GM12892 (cell line): ENCODE results near the gene ZNF827.

ENCODE experiments used
- POLR2A ChIP-seq: IDR thresholded peaks from 2 replicates; pipeline ENCODE4 v1.6.1; 2011; ENCODE audit warnings: low read depth, low read length, control low read depth
- TAF1 ChIP-seq: IDR thresholded peaks from 2 replicates; pipeline ENCODE4 v1.6.1; 2011; ENCODE audit warnings: low read depth, mild to moderate bottlenecking, control low read depth, low read length, borderline replicate concordance

DNA sequence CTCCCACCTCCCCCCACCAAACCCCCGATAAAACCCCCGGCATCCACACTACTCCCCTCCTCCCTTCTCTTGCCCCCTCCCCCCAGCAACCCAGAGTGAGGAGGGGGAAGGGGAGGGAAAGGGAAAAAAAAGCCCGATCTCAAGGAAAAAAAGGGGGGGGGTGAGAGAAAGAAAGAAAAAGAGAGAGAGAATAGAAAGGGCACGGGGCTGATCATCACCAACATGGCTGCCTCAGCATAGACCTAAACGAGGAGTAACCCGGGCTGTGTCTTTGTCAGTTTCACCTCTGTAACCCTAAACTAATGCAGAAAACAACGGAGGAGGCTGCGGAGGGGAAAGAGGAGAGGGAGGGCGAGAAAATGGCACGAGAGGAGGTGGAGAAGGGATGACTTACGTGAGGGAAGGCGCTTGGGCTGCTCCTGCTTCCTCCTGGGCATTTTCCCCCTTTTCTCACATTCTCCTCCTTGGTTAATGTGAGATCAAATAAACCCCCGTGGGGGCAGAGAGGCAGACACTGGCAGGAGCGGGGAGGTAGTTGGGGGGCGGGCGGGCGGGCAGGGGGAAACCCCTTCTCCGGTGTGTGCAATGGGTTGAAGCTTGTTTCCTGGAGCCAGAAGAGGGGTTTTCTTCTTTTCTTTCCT is 532 bp downstream of the ZNF827 start:
- TF ChIP-seq POLR2A: 0 out of 2 replicates have a peak, but pooled peaks have one; percentile 31
- TF ChIP-seq TAF1: peak; percentile 16; the same call in 1 of the 2 replicates
